ENCODE data around the gene PLA2G4F.

DNA sequence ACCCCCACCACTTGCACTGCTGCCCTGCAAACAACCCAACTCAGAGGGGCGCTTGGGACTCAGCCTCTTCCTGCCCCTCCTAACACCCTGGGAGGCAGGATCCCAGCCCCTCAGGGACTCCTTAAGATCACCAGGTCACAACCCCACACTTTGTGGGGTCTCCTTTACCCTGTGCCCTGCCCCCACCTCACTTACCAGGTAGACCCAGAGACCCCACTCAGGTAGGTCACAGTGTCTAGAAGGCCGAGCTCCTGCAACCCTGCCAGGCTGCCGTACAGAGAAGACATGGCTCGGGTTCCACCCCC lies 9.1 kb downstream of the PLA2G4F start:
- TF ChIP-seq CTCF (conservative IDR thresholded peaks at IDR 0.05 in 1 of 2, IDR thresholded peaks at IDR 0.05 in 1 of 2; ENCODE audit: extremely low read depth in 1 of 2, insufficient read depth in 1 of 2, low read depth in 1 of 2, low read length in 2 of 2) (no peak), EZH2 (IDR thresholded peaks at IDR 0.05; ENCODE audit: borderline replicate concordance, low read length) (no peak)

Measured in mammary epithelial cell (primary cell).